SK-N-SH treated with all-trans-retinoic acid at 6 μM for 48 hours (cell line): ENCODE results near the gene PPP3CA.

ENCODE experiments used
- ATAC-seq: fragments of 200-7000 bp; cut with Tn5 transposase; 3 replicates; pipeline ENCODE4 v1.9.1; 2020; ENCODE audit warnings: mild to moderate bottlenecking, moderate library complexity
- ARNTL ChIP-seq: fragments of 450-650 bp; formaldehyde crosslinking; IDR thresholded peaks from 2 replicates; pipeline ENCODE4 v1.5.0; 2020; ENCODE audit warnings: low read depth, mild to moderate bottlenecking, moderate library complexity, borderline replicate concordance
- BACH2 ChIP-seq: fragments of 250-450 bp; sonication (Bioruptor Pico); IDR thresholded peaks from 2 replicates; pipeline ENCODE4 v1.9.0; 2021; ENCODE audit warnings: mild to moderate bottlenecking, borderline replicate concordance
- CREB5 ChIP-seq: fragments of 250-450 bp; sonication (Bioruptor Pico); IDR thresholded peaks from 2 replicates; pipeline ENCODE4 v1.5.1; 2020; ENCODE audit warnings: low read depth, mild to moderate bottlenecking, moderate library complexity
- CSDC2 ChIP-seq: fragments of 250-450 bp; sonication (Bioruptor Pico); IDR thresholded peaks from 2 replicates; pipeline ENCODE4 v1.5.0; 2020; ENCODE audit warnings: mild to moderate bottlenecking, moderate library complexity
- CSRNP3 ChIP-seq: fragments of 250-450 bp; sonication (Bioruptor Pico); IDR thresholded peaks from 2 replicates; pipeline ENCODE4 v1.5.1; 2021; ENCODE audit warnings: mild to moderate bottlenecking, moderate library complexity
- ESRRG ChIP-seq: fragments of 250-450 bp; sonication (Bioruptor Pico); IDR thresholded peaks from 2 replicates; pipeline ENCODE4 v1.6.1; 2021; ENCODE audit warnings: mild to moderate bottlenecking
- GLIS3 ChIP-seq: fragments of 250-450 bp; sonication (Bioruptor Pico); IDR thresholded peaks from 2 replicates; pipeline ENCODE4 v1.5.0; 2020; ENCODE audit warnings: mild to moderate bottlenecking, moderate library complexity
- OSR1 ChIP-seq: fragments of 250-450 bp; sonication (Bioruptor Pico); IDR thresholded peaks from 2 replicates; pipeline ENCODE4 v1.8.0; 2022; ENCODE audit warnings: moderate library complexity, mild to moderate bottlenecking, inconsistent platforms
- PATZ1 ChIP-seq: fragments of 250-450 bp; sonication (Bioruptor Pico); IDR thresholded peaks from 2 replicates; pipeline ENCODE4 v1.8.0; 2020; ENCODE audit warnings: mild to moderate bottlenecking, moderate library complexity, borderline replicate concordance
- POU6F1 ChIP-seq: fragments of 250-450 bp; sonication (Bioruptor Pico); IDR thresholded peaks from 2 replicates; pipeline ENCODE4 v1.8.0; 2021; ENCODE audit warnings: low read depth, mild to moderate bottlenecking, moderate library complexity, borderline replicate concordance
- PPARA ChIP-seq: fragments of 250-450 bp; sonication (Bioruptor Pico); IDR thresholded peaks from 2 replicates; pipeline ENCODE4 v1.5.0; 2020; ENCODE audit warnings: mild to moderate bottlenecking, borderline replicate concordance
- RARB ChIP-seq: fragments of 250-450 bp; sonication (Bioruptor Pico); IDR thresholded peaks from 2 replicates; pipeline ENCODE4 v1.8.0; 2021; ENCODE audit warnings: mild to moderate bottlenecking, moderate library complexity
- TCF4 ChIP-seq: fragments of 250-450 bp; sonication (Bioruptor Pico); IDR thresholded peaks from 2 replicates; pipeline ENCODE4 v1.8.0; 2021; ENCODE audit warnings: mild to moderate bottlenecking, moderate library complexity, borderline replicate concordance
- TOX ChIP-seq: fragments of 250-450 bp; sonication (Bioruptor Pico); IDR thresholded peaks from 2 replicates; pipeline ENCODE4 v1.8.0; 2021; ENCODE audit warnings: mild to moderate bottlenecking, moderate library complexity, borderline replicate concordance
- TSHZ2 ChIP-seq: fragments of 250-450 bp; sonication (Bioruptor Pico); IDR thresholded peaks from 2 replicates; pipeline ENCODE4 v1.5.0; 2020; ENCODE audit warnings: mild to moderate bottlenecking, moderate library complexity
- ZFP3 ChIP-seq: fragments of 250-450 bp; sonication (Bioruptor Pico); IDR thresholded peaks from 2 replicates; pipeline ENCODE4 v1.5.0; 2020; ENCODE audit warnings: mild to moderate bottlenecking, moderate library complexity
- ZFP30 ChIP-seq: fragments of 450-650 bp; formaldehyde crosslinking; IDR thresholded peaks from 2 replicates; pipeline ENCODE4 v1.5.0; 2022; ENCODE audit warnings: mild to moderate bottlenecking, moderate library complexity
- ZNF565 ChIP-seq: fragments of 450-650 bp; formaldehyde crosslinking; conservative IDR thresholded peaks from 2 replicates; pipeline ENCODE4 v1.5.0; 2020; ENCODE audit warnings: low read depth, mild to moderate bottlenecking, moderate library complexity
- ZNF70 ChIP-seq: fragments of 450-650 bp; formaldehyde crosslinking; IDR thresholded peaks from 2 replicates; pipeline ENCODE4 v1.5.0; 2020; ENCODE audit warnings: mild to moderate bottlenecking, moderate library complexity
- ZNF8 ChIP-seq: fragments of 450-650 bp; formaldehyde crosslinking; IDR thresholded peaks from 2 replicates; pipeline ENCODE4 v1.5.0; 2020; ENCODE audit warnings: mild to moderate bottlenecking, moderate library complexity

The PPP3CA gene

GRCh38 chr4:101345271-101345595 is 2.1 kb downstream of the PPP3CA start:
- peak; percentile 1 for ATAC-seq

GRCh38 chr4:101339332-101339731 is 8.0 kb downstream of the PPP3CA start:
- ATAC-seq = no peak
- TF ChIP-seq ARNTL (CRISPR knock-in tag) (no peak), RARB (no peak), CSRNP3 (CRISPR knock-in tag) (no peak), ZFP3 (CRISPR knock-in tag) (no peak), PATZ1 (CRISPR knock-in tag) (no peak), ZNF70 (CRISPR knock-in tag) (no peak), ZFP30 (no peak)

More at GRCh38 chr4:101345271-101345595, 2.1 kb downstream of the PPP3CA start:
- TF ChIP-seq ZNF565 = no peak
- TF ChIP-seq ARNTL (CRISPR knock-in tag) = no peak
- TF ChIP-seq ZFP30 = no peak
- no peak for TF ChIP-seq TOX (CRISPR knock-in tag)
- TF ChIP-seq ZFP3 (CRISPR knock-in tag) = no peak
- no peak for TF ChIP-seq CREB5 (CRISPR knock-in tag)
- no peak for TF ChIP-seq OSR1 (CRISPR knock-in tag)
- no peak for TF ChIP-seq POU6F1 (CRISPR knock-in tag)
- no peak for TF ChIP-seq CSRNP3 (CRISPR knock-in tag)
- no peak for TF ChIP-seq BACH2 (CRISPR knock-in tag)
- TF ChIP-seq ZNF70 (CRISPR knock-in tag) = no peak
- TF ChIP-seq ESRRG (CRISPR knock-in tag) = no peak
- TF ChIP-seq PATZ1 (CRISPR knock-in tag) = no peak
- TF ChIP-seq CSDC2 (CRISPR knock-in tag) = no peak
- TF ChIP-seq RARB = no peak
- TF ChIP-seq GLIS3 (CRISPR knock-in tag) = no peak
- no peak for TF ChIP-seq TSHZ2 (CRISPR knock-in tag)
- TF ChIP-seq PPARA (CRISPR knock-in tag) = no peak
- no peak for TF ChIP-seq ZNF8 (CRISPR knock-in tag)
- no peak for TF ChIP-seq TCF4 (CRISPR knock-in tag)
